ENCODE results near the gene WFDC6. TPM values are rescaled to one million over a fixed set of nuclear protein-coding genes. Genes with fewer than 3 reads are reported as not detected.

Gene WFDC6
- not detected in 2 replicates for total RNA-seq

GRCh38 chr20:45539382-45539781, at the start of gene WFDC6:
Gene WFDC6, minus strand, starts transcription at chr20:45539482. Its CDS starts 75 bp downstream, at chr20:45539407.

DNA sequence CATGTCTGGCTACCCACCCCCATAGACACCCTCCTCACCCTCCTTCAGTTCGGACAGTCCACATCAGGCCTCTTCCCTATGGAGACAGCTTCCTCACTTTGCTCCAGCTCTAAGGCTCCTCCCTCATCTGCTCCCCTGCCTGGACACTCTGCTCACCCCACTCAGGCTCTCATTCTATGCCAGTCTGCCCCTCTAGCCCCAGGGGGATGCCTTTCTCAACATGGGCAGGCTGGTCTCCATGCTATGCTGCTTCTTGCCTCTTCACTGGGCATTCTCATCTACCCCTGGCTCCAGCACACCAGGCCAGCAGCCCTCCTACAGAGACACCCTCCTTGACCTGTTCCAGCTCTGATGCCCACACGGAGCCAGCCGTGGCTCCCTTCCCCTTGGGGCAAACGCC, 39.9 kb upstream of the WFDC6 start, which contains the start of gene WFDC8:
TSS of gene WFDC8 (minus strand) at position 101 of the 400 bp plus-strand sequence. CDS start at position 64, 37 bp downstream.

GRCh38 chr20:45547206-45547770, 8.0 kb upstream of the WFDC6 start, which contains the start of gene EPPIN:
Gene EPPIN, minus strand, starts transcription at chr20:45547401. Its CDS starts 44 bp downstream, at chr20:45547357.

GRCh38 chr20:45515147-45515913, 24.0 kb downstream of the WFDC6 start, which contains the start of gene SPINT3:
Gene SPINT3, minus strand, starts transcription at chr20:45515622. Its CDS starts 14 bp downstream, at chr20:45515608.

Other genes with a start within 250 kb of the WFDC6 start
- gene RBPJL, start 232.6 kb downstream of the WFDC6 start, total RNA-seq, result not detected in 2 replicates
- gene MATN4, start 231.2 kb downstream of the WFDC6 start, total RNA-seq, result 1.6 TPM in 1 of 2 replicates, not detected in the other
- 45.2 and 48.1 TPM in 2 replicates for gene SDC4, start 191.1 kb downstream of the WFDC6 start, total RNA-seq
- gene SYS1, start 176.3 kb downstream of the WFDC6 start, total RNA-seq, result 22.4 and 23.6 TPM in 2 replicates
- gene TP53TG5, start 161.2 kb downstream of the WFDC6 start, total RNA-seq, result not detected in 2 replicates
- gene DBNDD2, start 131.2 kb downstream of the WFDC6 start, total RNA-seq, result 2.0 and 12.3 TPM in 2 replicates
- gene PIGT, start 123.3 kb downstream of the WFDC6 start, total RNA-seq, result 87.8 and 96.4 TPM in 2 replicates
- not detected in 2 replicates for gene WFDC2, start 69.7 kb downstream of the WFDC6 start, total RNA-seq
- not detected in 2 replicates for gene SPINT3, start 23.9 kb downstream of the WFDC6 start, total RNA-seq
- gene EPPIN, start 7.9 kb upstream of the WFDC6 start, total RNA-seq, result not detected in 2 replicates
- not detected in 2 replicates for gene WFDC8, start 39.8 kb upstream of the WFDC6 start, total RNA-seq
- gene WFDC10A, start 90.3 kb upstream of the WFDC6 start, total RNA-seq, result not detected in 2 replicates
- not detected in 2 replicates for gene WFDC9, start 91.8 kb upstream of the WFDC6 start, total RNA-seq
- not detected in 2 replicates for gene WFDC11, start 130.8 kb upstream of the WFDC6 start, total RNA-seq
- gene WFDC13, start 162.6 kb upstream of the WFDC6 start, total RNA-seq, result not detected in 2 replicates
- gene WFDC10B, start 165.5 kb upstream of the WFDC6 start, total RNA-seq, result not detected in 2 replicates
- not detected in 2 replicates for gene SPINT4, start 182.9 kb upstream of the WFDC6 start, total RNA-seq